D721Med (cell line): ENCODE results near the gene SLC2A2.

Experiments used
- DNase-seq: peaks from one replicate; pipeline ENCODE4 v3.0.0; 2011; ENCODE audit warnings: low spot score; ENCODE audit not compliant: insufficient read length
- FAIRE-seq: peaks from 2 replicates; lab custom pipeline; 2011; peaks lifted over from hg19 to GRCh38; lab: Jason Lieb, UNC
- TF ChIP-seq, protein P1 (sequence below): IDR thresholded peaks from 2 replicates; pipeline ENCODE4 v1.5.1; 2012; ENCODE audit warnings: mild to moderate bottlenecking, control low read depth; ENCODE audit not compliant: insufficient read depth; ENCODE audit errors: missing control alignments

Gene SLC2A2

DNA sequence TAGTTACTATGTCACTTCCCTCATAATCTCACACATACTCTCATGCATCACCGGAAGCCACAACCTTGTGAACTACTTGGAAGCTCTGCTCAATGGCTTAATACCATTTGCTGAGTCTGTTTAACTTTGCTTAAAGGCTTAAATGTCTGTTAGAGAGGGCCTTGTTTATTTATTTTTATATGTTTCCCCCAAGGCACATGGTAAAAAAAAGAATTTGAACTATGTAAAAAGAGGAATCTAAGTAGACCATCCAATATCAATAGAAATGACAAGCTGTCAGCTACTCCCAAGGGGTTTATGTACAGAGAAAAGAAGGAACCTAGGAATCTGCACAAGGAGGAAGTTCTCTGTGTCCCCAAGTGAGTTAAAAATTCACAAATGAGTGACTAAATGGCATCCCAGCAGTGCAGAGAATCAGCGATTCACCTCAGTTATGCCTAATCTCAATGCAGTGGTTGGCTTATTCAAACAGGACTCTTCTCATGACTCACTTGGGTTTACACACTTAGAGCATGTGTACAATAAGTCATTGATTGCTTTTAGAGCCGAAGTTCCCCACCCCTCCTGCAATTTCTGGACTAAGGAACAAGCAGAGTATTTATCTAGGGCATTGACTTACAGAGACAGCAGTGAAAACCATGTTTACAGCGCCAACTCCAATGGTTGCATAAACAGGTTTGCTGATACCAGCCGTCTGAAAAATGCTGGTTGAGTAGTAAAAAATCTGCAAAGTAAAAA, 24.4 kb downstream of the SLC2A2 start:
- FAIRE-seq, result no peak

DNA sequence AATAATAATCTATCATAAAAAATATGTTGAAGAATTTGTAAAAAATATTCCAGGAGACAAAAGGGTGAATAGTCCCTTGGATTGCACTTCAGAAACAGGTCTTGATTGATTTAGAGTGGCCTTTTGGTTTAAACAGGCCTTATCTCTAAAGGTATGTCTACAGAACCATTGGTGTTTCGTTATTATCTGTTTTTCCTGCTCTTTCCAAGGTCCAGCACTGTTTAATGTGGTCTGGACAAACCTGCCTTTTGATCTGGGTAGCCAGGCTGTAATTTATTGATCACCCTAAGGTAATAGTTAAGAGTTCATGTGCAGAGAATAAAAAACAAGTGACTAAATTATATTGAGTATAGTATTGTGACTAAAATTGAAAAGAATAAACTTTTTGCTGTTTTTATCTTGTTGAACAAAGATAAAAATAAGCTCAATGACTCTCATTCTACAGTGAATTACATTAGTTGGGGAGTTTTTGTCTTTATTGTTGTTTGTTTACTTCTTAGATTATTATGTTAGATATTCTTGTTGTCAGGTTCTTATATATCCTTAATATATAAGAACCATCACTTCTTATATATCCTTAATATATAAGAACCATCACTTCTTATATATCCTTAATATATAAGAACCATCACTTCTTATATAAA, 25.1 kb downstream of the SLC2A2 start:
- FAIRE-seq, result no peak
- TF ChIP-seq, protein P1, sequence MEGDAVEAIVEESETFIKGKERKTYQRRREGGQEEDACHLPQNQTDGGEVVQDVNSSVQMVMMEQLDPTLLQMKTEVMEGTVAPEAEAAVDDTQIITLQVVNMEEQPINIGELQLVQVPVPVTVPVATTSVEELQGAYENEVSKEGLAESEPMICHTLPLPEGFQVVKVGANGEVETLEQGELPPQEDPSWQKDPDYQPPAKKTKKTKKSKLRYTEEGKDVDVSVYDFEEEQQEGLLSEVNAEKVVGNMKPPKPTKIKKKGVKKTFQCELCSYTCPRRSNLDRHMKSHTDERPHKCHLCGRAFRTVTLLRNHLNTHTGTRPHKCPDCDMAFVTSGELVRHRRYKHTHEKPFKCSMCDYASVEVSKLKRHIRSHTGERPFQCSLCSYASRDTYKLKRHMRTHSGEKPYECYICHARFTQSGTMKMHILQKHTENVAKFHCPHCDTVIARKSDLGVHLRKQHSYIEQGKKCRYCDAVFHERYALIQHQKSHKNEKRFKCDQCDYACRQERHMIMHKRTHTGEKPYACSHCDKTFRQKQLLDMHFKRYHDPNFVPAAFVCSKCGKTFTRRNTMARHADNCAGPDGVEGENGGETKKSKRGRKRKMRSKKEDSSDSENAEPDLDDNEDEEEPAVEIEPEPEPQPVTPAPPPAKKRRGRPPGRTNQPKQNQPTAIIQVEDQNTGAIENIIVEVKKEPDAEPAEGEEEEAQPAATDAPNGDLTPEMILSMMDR, result no peak
- DNase-seq, result no peak

More for the DNA sequence above, 24.4 kb downstream of the SLC2A2 start:
- TF ChIP-seq, protein P1, result no peak
- no peak for DNase-seq

DNA sequence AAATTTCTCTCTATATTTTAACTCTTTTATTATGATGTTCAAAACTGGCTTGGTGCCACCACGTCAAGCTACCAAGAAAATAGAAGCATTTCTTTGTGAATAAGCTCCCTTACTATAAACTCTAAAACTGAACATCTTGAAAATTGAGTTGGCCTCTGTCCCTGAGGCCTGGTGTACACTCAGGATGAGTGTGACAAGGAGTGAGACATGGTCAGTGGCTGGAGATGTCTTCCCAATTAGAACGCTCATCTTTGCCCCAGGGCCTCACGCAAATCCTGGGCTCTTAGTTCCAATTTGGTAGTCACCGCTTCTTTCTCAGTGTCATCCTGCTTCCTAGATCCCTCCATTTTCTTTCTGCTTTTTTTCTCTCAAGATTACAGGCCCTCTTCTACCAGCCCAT, 26.2 kb downstream of the SLC2A2 start:
- DNase-seq (no peak), FAIRE-seq (no peak)
- TF ChIP-seq, protein P1, result no peak

DNA sequence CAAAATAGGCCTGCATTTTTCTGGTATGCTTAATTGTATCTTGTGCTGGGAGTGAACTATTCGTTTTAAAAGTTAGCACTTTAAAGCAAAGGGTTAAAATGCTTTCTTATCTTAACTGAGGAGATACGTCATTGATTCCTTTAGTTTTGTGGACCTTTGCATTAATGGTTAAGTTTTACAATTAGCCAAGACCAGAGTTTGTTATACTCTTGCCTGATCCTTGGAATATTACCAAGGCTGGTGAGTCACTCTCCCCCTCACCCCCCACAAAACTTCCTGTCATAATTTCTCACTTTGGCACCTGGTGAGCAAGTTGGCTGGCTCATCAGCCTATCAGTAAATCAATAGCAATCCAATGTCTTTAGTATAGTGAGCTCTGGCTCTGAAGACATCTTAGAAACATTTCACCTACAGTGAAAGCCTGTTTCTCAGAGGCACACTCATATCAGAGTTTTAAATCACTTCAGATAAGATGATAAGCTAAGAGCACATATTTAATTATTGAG, 26.7 kb downstream of the SLC2A2 start:
- FAIRE-seq (no peak), DNase-seq (no peak)
- TF ChIP-seq, protein P1, result no peak

DNA sequence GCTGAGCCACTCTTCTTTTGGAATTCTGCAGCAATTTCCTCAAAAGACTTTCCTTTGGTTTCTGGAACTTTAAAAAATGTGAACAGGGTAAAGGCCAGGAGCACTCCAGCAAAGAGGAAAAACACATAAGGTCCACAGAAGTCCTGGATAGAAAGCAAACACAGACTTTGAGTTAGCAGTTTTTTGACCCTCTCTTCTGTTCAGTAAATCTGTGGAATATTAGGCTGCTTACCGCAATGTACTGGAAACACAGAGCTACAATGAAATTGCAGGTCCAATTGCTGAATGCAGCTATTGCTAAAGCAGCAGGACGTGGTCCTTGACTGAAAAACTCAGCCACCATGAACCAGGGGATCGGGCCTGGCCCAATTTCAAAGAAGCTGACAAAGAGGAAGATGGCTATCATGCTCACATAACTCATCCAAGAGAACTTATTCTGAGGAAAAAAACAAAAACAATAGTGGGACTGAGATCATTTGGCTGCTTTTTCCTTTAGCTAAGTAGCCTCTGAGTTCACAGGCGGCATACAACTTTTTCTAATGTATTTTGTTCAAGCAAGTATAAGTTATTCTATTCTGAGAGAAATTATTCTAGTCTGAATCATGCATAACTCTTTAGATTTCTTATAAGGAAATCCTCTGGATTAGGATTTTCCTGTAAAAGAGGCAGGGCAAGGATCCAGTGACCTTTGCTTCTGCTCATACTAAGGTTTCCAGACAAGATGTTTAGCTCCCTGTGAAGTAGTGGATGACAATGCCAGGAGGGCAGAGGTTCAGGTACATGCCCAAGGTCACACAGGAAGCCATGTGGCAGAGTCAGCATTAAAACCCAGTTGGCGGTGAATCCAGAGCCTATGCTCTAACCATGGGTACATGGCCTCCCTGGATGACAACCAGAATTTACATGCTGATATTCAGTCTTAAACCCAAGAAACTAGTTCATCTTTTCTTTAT, 28.3 kb downstream of the SLC2A2 start:
- TF ChIP-seq, protein P1, result no peak
- DNase-seq (no peak), FAIRE-seq (no peak)

DNA sequence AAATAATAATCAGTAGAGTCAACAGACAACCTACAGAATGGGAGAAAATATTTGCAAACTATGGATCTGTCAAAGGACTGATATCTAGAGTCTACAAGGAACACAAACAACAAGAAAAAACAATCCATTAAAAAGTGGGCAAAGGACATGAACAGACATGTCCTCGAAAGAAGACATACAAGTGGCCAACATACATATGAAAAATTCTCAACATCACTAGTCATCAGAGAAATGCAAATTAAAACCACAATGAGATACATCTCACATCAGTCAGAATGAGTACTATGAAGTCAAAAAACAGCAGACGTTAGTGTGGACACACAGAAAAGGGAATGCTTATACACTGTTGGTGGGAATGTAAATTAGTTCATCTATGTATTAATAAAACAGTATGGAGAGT, 33.7 kb downstream of the SLC2A2 start:
- FAIRE-seq, result no peak
- TF ChIP-seq, protein P1, result no peak

More for the DNA sequence above, 33.7 kb downstream of the SLC2A2 start:
- no peak for DNase-seq
